ENCODE measurements around the gene KCTD17.

GRCh38 chr22:37105154-37105553 lies 53.6 kb downstream of the KCTD17 start:
- no peak for TF ChIP-seq CTCF (conservative IDR thresholded peaks at IDR 0.05; ENCODE audit: low read depth, low read length)
- no peak for TF ChIP-seq MAZ (IDR thresholded peaks at IDR 0.05; ENCODE audit: borderline replicate concordance, low read depth, low read length)
- TF ChIP-seq RFX5 (IDR thresholded peaks at IDR 0.05; ENCODE audit: low read depth, low read length), result no peak
- TF ChIP-seq POLR2A (IDR thresholded peaks at IDR 0.05; ENCODE audit: low read depth, low read length), result no peak

Measured in IMR-90 (cell line).